ENCODE results near the gene CUTA.

- TF ChIP-seq KLF16 (tag by site-specific recombination; IDR thresholded peaks at IDR 0.05), result no peak
- TF ChIP-seq YY1 (tag by site-specific recombination; IDR thresholded peaks at IDR 0.05), result no peak
- no peak for TF ChIP-seq CTCF (tag by site-specific recombination; IDR thresholded peaks at IDR 0.05)
- TF ChIP-seq ZBTB10 (tag by site-specific recombination; IDR thresholded peaks at IDR 0.05), result no peak
- TF ChIP-seq SP2 (tag by site-specific recombination; IDR thresholded peaks at IDR 0.05), result no peak
- no peak for TF ChIP-seq ZFP3 (tag by site-specific recombination; IDR thresholded peaks at IDR 0.05; ENCODE audit: low read depth)
- TF ChIP-seq ZNF629 (tag by site-specific recombination; IDR thresholded peaks at IDR 0.05), result no peak
- TF ChIP-seq ZNF660 (tag by site-specific recombination; IDR thresholded peaks at IDR 0.05), result no peak
- TF ChIP-seq ZNF677 (tag by site-specific recombination; IDR thresholded peaks at IDR 0.05), result no peak
- TF ChIP-seq ZNF623 (tag by site-specific recombination; IDR thresholded peaks at IDR 0.05), result no peak
- no peak for TF ChIP-seq ZNF121 (tag by site-specific recombination; IDR thresholded peaks at IDR 0.05)
- no peak for TF ChIP-seq ZNF114 (tag by site-specific recombination; IDR thresholded peaks at IDR 0.05)
- TF ChIP-seq ZNF571 (tag by site-specific recombination; IDR thresholded peaks at IDR 0.05), result no peak
Measured at GRCh38 chr6:33467091-33467490, 49.2 kb upstream of the CUTA start.

Measured in HEK293 (cell line).